Prostate gland (tissue), 2 donors: ENCODE data around the gene CCDC83.

Experiments used
- POLR2A ChIP-seq: fragments of 450-650 bp; IDR thresholded peaks from one replicate; pipeline ENCODE4 v1.6.1; 2016; ENCODE audit warnings: antibody characterized with exemption, mild to moderate bottlenecking
- POLR2AphosphoS5 ChIP-seq: sonication (generic); formaldehyde crosslinking; IDR thresholded peaks from one replicate; pipeline ENCODE4 v1.6.1; 2017; ENCODE audit warnings: antibody characterized with exemption
- TF ChIP-seq, protein P1 (sequence below), 4 experiments: fragments of 200-600 bp in 2 of 4; fragments of 450-650 bp in 2 of 4; sonication (generic) in 2 of 4; IDR thresholded peaks; 1 replicate in 3 of 4; 2 replicates in 1 of 4; pipeline ENCODE4 v1.5.1; 2016 to 2019; ENCODE audit warnings: antibody characterized with exemption in 4 of 4, mild to moderate bottlenecking in 2 of 4, moderate library complexity in 2 of 4

DNA sequence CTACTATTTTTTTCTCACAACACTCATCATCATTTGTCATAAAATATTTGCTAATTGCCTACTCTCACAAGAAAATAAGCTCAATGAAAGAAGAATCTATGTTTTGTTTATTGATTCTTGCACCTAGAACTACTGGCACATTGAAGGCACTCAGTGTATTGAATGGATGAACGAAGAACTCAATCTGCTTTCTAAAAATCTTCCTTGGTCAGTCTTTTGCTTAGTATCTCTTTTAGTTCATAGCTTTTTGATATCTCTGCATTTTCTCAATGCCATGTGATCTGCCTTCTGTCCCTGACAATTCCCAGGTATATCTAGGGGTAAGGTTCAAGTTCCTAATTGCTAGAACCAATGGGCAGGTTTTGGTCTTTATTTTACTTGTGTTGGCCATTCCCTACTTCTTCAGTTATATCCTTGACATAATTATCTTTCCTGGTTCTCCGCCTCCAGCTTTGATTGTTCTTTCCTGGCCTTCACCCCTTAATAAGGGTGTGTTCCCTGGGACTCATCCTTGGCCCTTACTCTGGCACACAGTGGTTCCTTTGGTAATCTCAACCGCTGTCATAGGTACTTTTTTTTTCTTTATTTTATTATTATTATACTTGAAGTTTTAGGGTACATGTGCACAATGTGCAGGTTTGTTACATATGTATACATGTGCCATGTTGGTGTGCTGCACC is 96.4 kb downstream of the CCDC83 start:
- TF ChIP-seq, protein P1, sequence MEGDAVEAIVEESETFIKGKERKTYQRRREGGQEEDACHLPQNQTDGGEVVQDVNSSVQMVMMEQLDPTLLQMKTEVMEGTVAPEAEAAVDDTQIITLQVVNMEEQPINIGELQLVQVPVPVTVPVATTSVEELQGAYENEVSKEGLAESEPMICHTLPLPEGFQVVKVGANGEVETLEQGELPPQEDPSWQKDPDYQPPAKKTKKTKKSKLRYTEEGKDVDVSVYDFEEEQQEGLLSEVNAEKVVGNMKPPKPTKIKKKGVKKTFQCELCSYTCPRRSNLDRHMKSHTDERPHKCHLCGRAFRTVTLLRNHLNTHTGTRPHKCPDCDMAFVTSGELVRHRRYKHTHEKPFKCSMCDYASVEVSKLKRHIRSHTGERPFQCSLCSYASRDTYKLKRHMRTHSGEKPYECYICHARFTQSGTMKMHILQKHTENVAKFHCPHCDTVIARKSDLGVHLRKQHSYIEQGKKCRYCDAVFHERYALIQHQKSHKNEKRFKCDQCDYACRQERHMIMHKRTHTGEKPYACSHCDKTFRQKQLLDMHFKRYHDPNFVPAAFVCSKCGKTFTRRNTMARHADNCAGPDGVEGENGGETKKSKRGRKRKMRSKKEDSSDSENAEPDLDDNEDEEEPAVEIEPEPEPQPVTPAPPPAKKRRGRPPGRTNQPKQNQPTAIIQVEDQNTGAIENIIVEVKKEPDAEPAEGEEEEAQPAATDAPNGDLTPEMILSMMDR (IDR thresholded peaks at IDR 0.05): no peak
- TF ChIP-seq POLR2AphosphoS5 (no peak), POLR2A (no peak)
